Measurements from ENCODE around the gene ITSN2.

GRCh38 chr2:24353973-24354372, 6.4 kb downstream of the ITSN2 start:
- TF ChIP-seq CTCF (IDR thresholded peaks at IDR 0.05) (no peak), POLR2AphosphoS5 (IDR thresholded peaks at IDR 0.05; ENCODE audit: insufficient read depth in 1 of 2, low read depth in 1 of 2) (no peak), POLR2A (IDR thresholded peaks at IDR 0.05) (no peak)
